ENCODE measurements around the gene USP24. TPM values are rescaled to one million over a fixed set of nuclear protein-coding genes. Genes with fewer than 3 reads are reported as not detected.

USP24 gene
- total and polyA plus RNA-seq, 3 donors from 2014 or later, result 20.2 to 50.9 (median 50.3) TPM

DNA sequence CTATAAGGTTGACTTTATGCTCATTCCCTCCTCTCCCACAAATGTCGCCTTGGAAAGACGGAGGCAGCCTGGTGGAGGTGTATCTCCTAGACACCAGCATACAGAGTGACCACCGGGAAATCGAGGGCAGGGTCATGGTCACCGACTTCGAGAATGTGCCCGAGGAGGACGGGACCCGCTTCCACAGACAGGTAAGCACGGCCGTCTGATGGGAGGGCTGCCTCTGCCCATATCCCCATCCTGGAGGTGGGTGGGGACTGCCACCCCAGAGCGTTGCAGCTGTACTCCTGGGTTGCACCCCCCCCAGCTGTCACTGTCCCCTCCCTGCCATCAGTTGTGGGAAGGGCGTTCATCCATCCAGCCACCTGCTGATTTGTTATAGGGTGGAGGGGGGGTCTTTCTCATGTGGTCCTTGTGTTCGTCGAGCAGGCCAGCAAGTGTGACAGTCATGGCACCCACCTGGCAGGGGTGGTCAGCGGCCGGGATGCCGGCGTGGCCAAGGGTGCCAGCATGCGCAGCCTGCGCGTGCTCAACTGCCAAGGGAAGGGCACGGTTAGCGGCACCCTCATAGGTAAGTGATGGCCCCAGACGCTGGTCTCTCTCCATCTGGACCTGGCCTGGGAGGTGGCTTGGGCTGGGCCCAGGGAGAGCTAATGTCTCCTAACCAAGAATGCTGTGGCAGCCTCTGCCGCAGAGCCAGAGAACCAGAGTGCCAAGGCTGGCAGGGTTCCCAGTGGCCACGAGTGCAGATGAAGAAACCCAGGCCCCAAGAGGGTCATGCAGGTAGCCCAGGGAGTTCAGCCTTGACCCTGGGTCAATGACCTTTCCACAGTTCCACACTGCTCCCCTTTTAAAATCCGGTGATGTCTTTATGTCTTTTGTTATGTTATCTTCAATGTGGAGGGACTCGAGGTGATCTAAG, 162.7 kb downstream of the USP24 start:
- no peak for DNase-seq
- H3K4me1 ChIP-seq, result peaks cover 18% of the 10 kb centered on the region
- H3K9me3 ChIP-seq, result no peaks in the 10 kb centered on the region
- no peaks in the 10 kb centered on the region for H3K27me3 ChIP-seq
- no peak overlapping the region for H3K27ac ChIP-seq
- 85 to 88% methylated on average over 21 to 29 of the region's 29 CpGs for WGBS, 2 donors
- no peaks in the 10 kb centered on the region for H3K36me3 ChIP-seq (ENCODE audit: low read depth, missing control alignments)
- TF ChIP-seq POLR2A (IDR thresholded peaks at IDR 0.05), result no peak
- TF ChIP-seq, protein P1, sequence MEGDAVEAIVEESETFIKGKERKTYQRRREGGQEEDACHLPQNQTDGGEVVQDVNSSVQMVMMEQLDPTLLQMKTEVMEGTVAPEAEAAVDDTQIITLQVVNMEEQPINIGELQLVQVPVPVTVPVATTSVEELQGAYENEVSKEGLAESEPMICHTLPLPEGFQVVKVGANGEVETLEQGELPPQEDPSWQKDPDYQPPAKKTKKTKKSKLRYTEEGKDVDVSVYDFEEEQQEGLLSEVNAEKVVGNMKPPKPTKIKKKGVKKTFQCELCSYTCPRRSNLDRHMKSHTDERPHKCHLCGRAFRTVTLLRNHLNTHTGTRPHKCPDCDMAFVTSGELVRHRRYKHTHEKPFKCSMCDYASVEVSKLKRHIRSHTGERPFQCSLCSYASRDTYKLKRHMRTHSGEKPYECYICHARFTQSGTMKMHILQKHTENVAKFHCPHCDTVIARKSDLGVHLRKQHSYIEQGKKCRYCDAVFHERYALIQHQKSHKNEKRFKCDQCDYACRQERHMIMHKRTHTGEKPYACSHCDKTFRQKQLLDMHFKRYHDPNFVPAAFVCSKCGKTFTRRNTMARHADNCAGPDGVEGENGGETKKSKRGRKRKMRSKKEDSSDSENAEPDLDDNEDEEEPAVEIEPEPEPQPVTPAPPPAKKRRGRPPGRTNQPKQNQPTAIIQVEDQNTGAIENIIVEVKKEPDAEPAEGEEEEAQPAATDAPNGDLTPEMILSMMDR (IDR thresholded peaks at IDR 0.05), result no peak
- H3K4me3 ChIP-seq, result no peak overlapping the region
- intact Hi-C loops (cut with DNase I; ENCODE audit: low total_unique reads), result no loop called here

DNA sequence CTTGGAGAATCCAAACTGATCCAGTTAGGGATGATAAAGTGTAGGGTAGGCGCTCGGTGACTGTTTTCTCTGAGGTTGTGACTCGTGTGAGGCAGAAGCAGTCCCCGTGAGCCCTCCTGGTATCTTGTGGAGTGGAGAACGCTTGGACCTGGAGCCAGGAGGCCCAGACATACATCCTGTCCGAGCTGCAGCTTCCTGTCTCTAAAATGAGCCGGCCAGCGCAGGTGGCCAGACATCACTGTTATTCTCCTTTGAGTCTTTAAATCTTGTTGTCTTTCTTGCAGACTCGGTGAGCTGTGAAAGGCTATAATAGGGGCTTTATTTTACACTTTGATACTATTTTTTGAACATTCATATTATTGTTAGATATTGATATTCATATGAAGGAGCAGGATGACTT, 163.5 kb downstream of the USP24 start:
- Histone ChIP-seq H3K4me3 (no peak overlapping the region), H3K27ac (no peak overlapping the region), H3K36me3 (ENCODE audit: low read depth, missing control alignments) (no peaks in the 10 kb centered on the region), H3K4me1 (peaks cover 18% of the 10 kb centered on the region), H3K27me3 (no peaks in the 10 kb centered on the region), H3K9me3 (no peaks in the 10 kb centered on the region)
- no peak for TF ChIP-seq POLR2A (IDR thresholded peaks at IDR 0.05)
- TF ChIP-seq, protein P1 (IDR thresholded peaks at IDR 0.05), result no peak
- no peak for DNase-seq
- intact Hi-C loops (cut with DNase I; ENCODE audit: low total_unique reads), result no loop called here
- 68 to 82% methylated on average over 9 of the region's 9 CpGs for WGBS, 2 donors

DNA sequence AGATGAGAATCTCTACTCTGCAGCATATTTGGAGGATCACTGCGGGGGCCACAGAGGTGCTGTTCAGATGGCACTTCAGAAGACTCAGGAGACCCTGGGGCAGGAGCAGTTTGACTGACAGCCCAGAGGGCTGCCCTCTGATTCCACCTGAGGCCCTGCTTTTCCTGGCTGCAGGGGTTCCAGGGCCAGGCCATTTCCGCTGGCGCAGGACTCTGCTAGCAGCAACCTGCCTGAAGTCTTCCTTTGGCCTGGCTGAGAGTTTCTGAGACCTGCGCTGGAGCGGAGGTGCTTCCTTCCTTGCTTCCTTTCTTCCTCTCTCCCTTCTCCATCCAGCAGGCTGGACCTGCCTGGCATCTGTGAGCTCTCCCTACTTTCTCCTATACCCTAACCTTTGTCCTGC, 164.0 kb downstream of the USP24 start:
- Histone ChIP-seq H3K9me3 (no peaks in the 10 kb centered on the region), H3K27ac (no peak overlapping the region), H3K4me3 (no peak overlapping the region), H3K36me3 (ENCODE audit: low read depth, missing control alignments) (no peaks in the 10 kb centered on the region), H3K4me1 (peaks cover 18% of the 10 kb centered on the region), H3K27me3 (no peaks in the 10 kb centered on the region)
- intact Hi-C loops (cut with DNase I; ENCODE audit: low total_unique reads), result no loop called here
- TF ChIP-seq, protein P1 (IDR thresholded peaks at IDR 0.05), result no peak
- TF ChIP-seq POLR2A (IDR thresholded peaks at IDR 0.05), result no peak
- no peak for DNase-seq
- 80 to 95% methylated on average over 5 of the region's 5 CpGs for WGBS, 2 donors

DNA sequence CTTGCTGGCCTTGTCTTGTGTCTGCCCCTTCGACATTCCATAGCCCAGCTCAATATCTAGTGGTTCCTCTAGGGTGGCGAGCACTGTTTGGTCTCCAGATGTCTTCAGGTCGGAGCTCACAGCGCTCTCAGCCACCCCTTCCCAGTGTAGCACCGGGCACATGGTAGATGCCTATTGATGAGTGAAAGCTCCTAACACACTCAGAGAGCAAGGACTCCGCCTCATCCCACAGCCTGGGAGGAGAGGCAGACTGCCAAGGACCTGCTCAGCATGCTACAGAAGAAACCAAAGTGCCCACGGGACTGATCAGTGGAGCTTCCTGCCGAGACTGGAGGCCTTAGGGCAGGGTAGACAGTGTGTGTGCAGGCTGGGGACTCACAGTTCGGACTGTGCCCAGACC, 164.9 kb downstream of the USP24 start:
- DNase-seq, result peak; percentile 88
- Histone ChIP-seq H3K4me1 (peaks cover 18% of the 10 kb centered on the region), H3K36me3 (ENCODE audit: low read depth, missing control alignments) (no peaks in the 10 kb centered on the region), H3K27ac (no peak overlapping the region), H3K9me3 (no peaks in the 10 kb centered on the region), H3K4me3 (no peak overlapping the region), H3K27me3 (no peaks in the 10 kb centered on the region)
- intact Hi-C loops (cut with DNase I; ENCODE audit: low total_unique reads), result no loop called here
- no peak for TF ChIP-seq POLR2A (IDR thresholded peaks at IDR 0.05)
- TF ChIP-seq, protein P1 (IDR thresholded peaks at IDR 0.05), result no peak
- 32 to 86% methylated on average over 4 to 9 of the region's 9 CpGs for WGBS, 2 donors

DNA sequence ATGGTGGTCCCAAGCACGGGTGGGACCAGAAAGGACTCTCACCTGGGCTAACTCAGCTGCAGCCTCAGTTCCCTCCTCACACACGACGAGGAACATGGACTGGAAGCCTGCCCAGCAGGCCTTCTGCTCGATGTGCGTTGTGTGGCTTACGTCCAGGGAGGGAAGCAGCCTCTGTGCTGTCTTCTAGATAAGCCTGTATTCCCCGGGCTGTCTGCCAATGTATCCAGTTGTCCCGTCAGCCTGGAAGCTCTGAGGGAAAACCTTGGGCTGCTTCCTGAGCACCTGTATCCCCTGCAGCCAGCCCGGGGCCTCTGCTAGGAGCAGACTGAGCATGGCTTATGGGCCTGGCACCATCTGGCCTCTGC, 165.3 kb downstream of the USP24 start:
- no peak overlapping the region for H3K4me3 ChIP-seq
- intact Hi-C loops (cut with DNase I; ENCODE audit: low total_unique reads), result no loop called here
- no peaks in the 10 kb centered on the region for H3K36me3 ChIP-seq (ENCODE audit: low read depth, missing control alignments)
- no peak overlapping the region for H3K27ac ChIP-seq
- peaks cover 18% of the 10 kb centered on the region for H3K4me1 ChIP-seq
- peak; percentile 97 for DNase-seq
- 27 to 75% methylated on average over 5 to 8 of the region's 9 CpGs for WGBS, 2 donors
- TF ChIP-seq POLR2A (IDR thresholded peaks at IDR 0.05), result no peak
- TF ChIP-seq, protein P1 (IDR thresholded peaks at IDR 0.05), result no peak
- no peaks in the 10 kb centered on the region for H3K27me3 ChIP-seq
- no peaks in the 10 kb centered on the region for H3K9me3 ChIP-seq
